Occipital lobe (tissue), 2 donors: ENCODE results near the gene ZNF628. TPM values are rescaled to one million over a fixed set of nuclear protein-coding genes. Genes with fewer than 3 reads are reported as not detected.
A peak's percentile ranks its signal among the peaks of the same experiment; 100 is the strongest.

Experiments used
- DNase-seq: peaks from one replicate; lab custom pipeline; 2025; lab: John Stamatoyannopoulos, UW
- total RNA-seq: library from RNA; depleted of rRNA; stranded (reverse); fragments of >200 nt; gene quantifications from one replicate; pipeline ENCODE4 v1.2.3, GENCODE V29; 2014

ZNF628 gene
- total RNA-seq, 1 donor from 2014 or later: 0.78 TPM

- DNase-seq: no peak
These were observed 11.8 kb upstream of the ZNF628 start, which contains the start of gene C19orf85 for GRCh38 chr19:55464662-55465054. Gene C19orf85 (minus strand): TSS chr19:55464751. CDS start chr19:55464554, 197 bp downstream.

GRCh38 chr19:55465460-55466240 is 10.8 kb upstream of the ZNF628 start:
- no peak for DNase-seq

- no peak for DNase-seq
These were observed 10.2 kb upstream of the ZNF628 start for GRCh38 chr19:55466241-55466614.

GRCh38 chr19:55467236-55468053 is 9.0 kb upstream of the ZNF628 start:
- peak; percentile 32 for DNase-seq

- DNase-seq: no peak
These were observed 8.4 kb upstream of the ZNF628 start for GRCh38 chr19:55468054-55468393.

- DNase-seq: no peak
These were observed 5.2 kb upstream of the ZNF628 start for GRCh38 chr19:55471266-55471665.

- no peak for DNase-seq
These were observed 4.0 kb upstream of the ZNF628 start for GRCh38 chr19:55472463-55472862.

GRCh38 chr19:55473225-55474012 is 3.0 kb upstream of the ZNF628 start:
- no peak for DNase-seq

- DNase-seq: no peak
These were observed 1.9 kb upstream of the ZNF628 start for GRCh38 chr19:55474269-55475265.

GRCh38 chr19:55477905-55478304 is 1.5 kb downstream of the ZNF628 start:
- no peak for DNase-seq

GRCh38 chr19:55478364-55478763 is 1.9 kb downstream of the ZNF628 start:
- no peak for DNase-seq

GRCh38 chr19:55479045-55479444 is 2.6 kb downstream of the ZNF628 start:
- DNase-seq: no peak

GRCh38 chr19:55479451-55480230 is 3.2 kb downstream of the ZNF628 start:
- no peak for DNase-seq

- no peak for DNase-seq
These were observed 4.9 kb downstream of the ZNF628 start for GRCh38 chr19:55481148-55481793.

GRCh38 chr19:55481794-55482155 is 5.4 kb downstream of the ZNF628 start:
- no peak for DNase-seq

- no peak for DNase-seq
These were observed 5.9 kb downstream of the ZNF628 start for GRCh38 chr19:55482156-55482961.

GRCh38 chr19:55482967-55483705 is 6.7 kb downstream of the ZNF628 start:
- DNase-seq: no peak
